ENCODE results near the gene ABO. TPM values are rescaled to one million over a fixed set of nuclear protein-coding genes. Genes with fewer than 3 reads are reported as not detected.
A peak's percentile ranks its signal among the peaks of the same experiment; 100 is the strongest.

The ABO gene
- total and polyA plus RNA-seq, 9 of the 15 experiments (the other 6 are each of a cell fraction or from before 2014, with no cell fraction given) = 5.0 to 21.9 (median 11.9) TPM

GRCh38 chr9:133263557-133263956, 11.4 kb downstream of the ABO start (continued):
- TF ChIP-seq NR4A1 (CRISPR knock-in tag; IDR thresholded peaks at IDR 0.05) = no peak
- no peak for TF ChIP-seq NR4A1 (tag; IDR thresholded peaks at IDR 0.05)
- TF ChIP-seq SNRNP70 (optimal IDR thresholded peaks at IDR 0.05; ENCODE audit: low read depth, low read length) = no peak
- TF ChIP-seq MTA1 (IDR thresholded peaks at IDR 0.05; ENCODE audit: borderline replicate concordance) = no peak
- no peak for TF ChIP-seq POLR3A (IDR thresholded peaks at IDR 0.05; ENCODE audit: borderline replicate concordance, extremely low read depth, insufficient read depth, insufficient read length)
- no peak for TF ChIP-seq ZBTB8A (IDR thresholded peaks at IDR 0.05; ENCODE audit: partially characterized antibody)
- TF ChIP-seq ZNF830 (CRISPR knock-in tag; IDR thresholded peaks at IDR 0.05) = no peak
- no peak for TF ChIP-seq POLR2G (IDR thresholded peaks at IDR 0.05; ENCODE audit: low read depth, low read length)
- TF ChIP-seq SMARCC2 (IDR thresholded peaks at IDR 0.05; ENCODE audit: low read depth) = no peak
- no peak for TF ChIP-seq ZNF263 (CRISPR knock-in tag; IDR thresholded peaks at IDR 0.05; ENCODE audit: borderline replicate concordance)
- TF ChIP-seq KHSRP (IDR thresholded peaks at IDR 0.05) = no peak
- no peak for TF ChIP-seq ZNF561 (CRISPR knock-in tag; conservative IDR thresholded peaks at IDR 0.05)
- TF ChIP-seq FOSL1 (tag; conservative IDR thresholded peaks at IDR 0.05) = no peak
- 0 out of 2 replicates have a peak, but pooled peaks have one; percentile 22 for TF ChIP-seq NR2C1 (IDR thresholded peaks at IDR 0.05)
- TF ChIP-seq NR2C1 (tag; IDR thresholded peaks at IDR 0.05) = no peak
- TF ChIP-seq KLF6 (CRISPR knock-in tag; IDR thresholded peaks at IDR 0.05; ENCODE audit: borderline replicate concordance) = no peak
- no peak for TF ChIP-seq BMI1 (IDR thresholded peaks at IDR 0.05; ENCODE audit: low read length)
- no peak for TF ChIP-seq HDAC6 (IDR thresholded peaks at IDR 0.05; ENCODE audit: low read depth, low read length)
- no peak for TF ChIP-seq ETS2 (tag; IDR thresholded peaks at IDR 0.05; ENCODE audit: borderline replicate concordance, poor library complexity, severe bottlenecking)
- TF ChIP-seq, protein P1, sequence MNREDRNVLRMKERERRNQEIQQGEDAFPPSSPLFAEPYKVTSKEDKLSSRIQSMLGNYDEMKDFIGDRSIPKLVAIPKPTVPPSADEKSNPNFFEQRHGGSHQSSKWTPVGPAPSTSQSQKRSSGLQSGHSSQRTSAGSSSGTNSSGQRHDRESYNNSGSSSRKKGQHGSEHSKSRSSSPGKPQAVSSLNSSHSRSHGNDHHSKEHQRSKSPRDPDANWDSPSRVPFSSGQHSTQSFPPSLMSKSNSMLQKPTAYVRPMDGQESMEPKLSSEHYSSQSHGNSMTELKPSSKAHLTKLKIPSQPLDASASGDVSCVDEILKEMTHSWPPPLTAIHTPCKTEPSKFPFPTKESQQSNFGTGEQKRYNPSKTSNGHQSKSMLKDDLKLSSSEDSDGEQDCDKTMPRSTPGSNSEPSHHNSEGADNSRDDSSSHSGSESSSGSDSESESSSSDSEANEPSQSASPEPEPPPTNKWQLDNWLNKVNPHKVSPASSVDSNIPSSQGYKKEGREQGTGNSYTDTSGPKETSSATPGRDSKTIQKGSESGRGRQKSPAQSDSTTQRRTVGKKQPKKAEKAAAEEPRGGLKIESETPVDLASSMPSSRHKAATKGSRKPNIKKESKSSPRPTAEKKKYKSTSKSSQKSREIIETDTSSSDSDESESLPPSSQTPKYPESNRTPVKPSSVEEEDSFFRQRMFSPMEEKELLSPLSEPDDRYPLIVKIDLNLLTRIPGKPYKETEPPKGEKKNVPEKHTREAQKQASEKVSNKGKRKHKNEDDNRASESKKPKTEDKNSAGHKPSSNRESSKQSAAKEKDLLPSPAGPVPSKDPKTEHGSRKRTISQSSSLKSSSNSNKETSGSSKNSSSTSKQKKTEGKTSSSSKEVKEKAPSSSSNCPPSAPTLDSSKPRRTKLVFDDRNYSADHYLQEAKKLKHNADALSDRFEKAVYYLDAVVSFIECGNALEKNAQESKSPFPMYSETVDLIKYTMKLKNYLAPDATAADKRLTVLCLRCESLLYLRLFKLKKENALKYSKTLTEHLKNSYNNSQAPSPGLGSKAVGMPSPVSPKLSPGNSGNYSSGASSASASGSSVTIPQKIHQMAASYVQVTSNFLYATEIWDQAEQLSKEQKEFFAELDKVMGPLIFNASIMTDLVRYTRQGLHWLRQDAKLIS (CRISPR knock-in tag; IDR thresholded peaks at IDR 0.05) = no peak
- TF ChIP-seq, protein P2, sequence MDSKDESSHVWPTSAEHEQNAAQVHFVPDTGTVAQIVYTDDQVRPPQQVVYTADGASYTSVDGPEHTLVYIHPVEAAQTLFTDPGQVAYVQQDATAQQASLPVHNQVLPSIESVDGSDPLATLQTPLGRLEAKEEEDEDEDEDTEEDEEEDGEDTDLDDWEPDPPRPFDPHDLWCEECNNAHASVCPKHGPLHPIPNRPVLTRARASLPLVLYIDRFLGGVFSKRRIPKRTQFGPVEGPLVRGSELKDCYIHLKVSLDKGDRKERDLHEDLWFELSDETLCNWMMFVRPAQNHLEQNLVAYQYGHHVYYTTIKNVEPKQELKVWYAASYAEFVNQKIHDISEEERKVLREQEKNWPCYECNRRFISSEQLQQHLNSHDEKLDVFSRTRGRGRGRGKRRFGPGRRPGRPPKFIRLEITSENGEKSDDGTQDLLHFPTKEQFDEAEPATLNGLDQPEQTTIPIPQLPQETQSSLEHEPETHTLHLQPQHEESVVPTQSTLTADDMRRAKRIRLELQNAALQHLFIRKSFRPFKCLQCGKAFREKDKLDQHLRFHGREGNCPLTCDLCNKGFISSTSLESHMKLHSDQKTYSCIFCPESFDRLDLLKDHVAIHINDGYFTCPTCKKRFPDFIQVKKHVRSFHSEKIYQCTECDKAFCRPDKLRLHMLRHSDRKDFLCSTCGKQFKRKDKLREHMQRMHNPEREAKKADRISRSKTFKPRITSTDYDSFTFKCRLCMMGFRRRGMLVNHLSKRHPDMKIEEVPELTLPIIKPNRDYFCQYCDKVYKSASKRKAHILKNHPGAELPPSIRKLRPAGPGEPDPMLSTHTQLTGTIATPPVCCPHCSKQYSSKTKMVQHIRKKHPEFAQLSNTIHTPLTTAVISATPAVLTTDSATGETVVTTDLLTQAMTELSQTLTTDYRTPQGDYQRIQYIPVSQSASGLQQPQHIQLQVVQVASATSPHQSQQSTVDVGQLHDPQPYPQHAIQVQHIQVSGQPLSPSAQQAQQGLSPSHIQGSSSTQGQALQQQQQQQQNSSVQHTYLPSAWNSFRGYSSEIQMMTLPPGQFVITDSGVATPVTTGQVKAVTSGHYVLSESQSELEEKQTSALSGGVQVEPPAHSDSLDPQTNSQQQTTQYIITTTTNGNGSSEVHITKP (IDR thresholded peaks at IDR 0.05; ENCODE audit: partially characterized antibody) = no peak
- no peak for TF ChIP-seq MITF (IDR thresholded peaks at IDR 0.05)
- no peak for TF ChIP-seq GTF2F1 (IDR thresholded peaks at IDR 0.05; ENCODE audit: low read depth, low read length)

Measured in K562 (cell line).